HEK293 (cell line): ENCODE results near the gene NFIX.
A peak's percentile ranks its signal among the peaks of the same experiment; 100 is the strongest.

Experiments
- CTCF ChIA-PET: fragments of 350-600 bp; formaldehyde crosslinking; extraction: SDS; loops from one replicate; lab custom pipeline; 2021; ENCODE audit warnings: antibody characterized with exemption; lab: Yijun Ruan, JAX
- POLR2A ChIA-PET: fragments of 300-600 bp; formaldehyde crosslinking; extraction: SDS; loops from one replicate; lab custom pipeline; 2020; ENCODE audit warnings: antibody characterized with exemption, inconsistent platforms; lab: Yijun Ruan, JAX
- H3K27ac ChIP-seq: fragments of 200-500 bp; sonication (Bioruptor generic); 2 replicates; pipeline ENCODE4 v1.5.1; 2014; ENCODE audit warnings: low read depth, low read length, control low read depth, inconsistent platforms; ENCODE audit errors: extremely low read depth
- H3K36me3 ChIP-seq, 2 experiments: fragments of 200-500 bp in 1 of 2; sonication (Bioruptor generic) in 1 of 2; 1 replicate in 1 of 2; 2 replicates in 1 of 2; pipeline ENCODE4 v1.5.1; 2014 to 2017; ENCODE audit warnings: inconsistent platforms in 2 of 2, low read length in 2 of 2; ENCODE audit not compliant: control insufficient read depth in 2 of 2, insufficient read depth in 1 of 2
- H3K4me1 ChIP-seq: fragments of 200-500 bp; sonication (Bioruptor generic); 2 replicates; pipeline ENCODE4 v1.5.1; 2014; ENCODE audit warnings: mild to moderate bottlenecking, low read length, inconsistent platforms; ENCODE audit not compliant: control insufficient read depth, insufficient read depth
- H3K4me3 ChIP-seq: 2 replicates; pipeline ENCODE4 v1.5.1; 2011; ENCODE audit warnings: low read depth, mild to moderate bottlenecking, control low read depth, low read length, moderate library complexity
- H3K9me3 ChIP-seq: fragments of 200-500 bp; sonication (Bioruptor generic); 2 replicates; pipeline ENCODE4 v1.5.1; 2014; ENCODE audit warnings: low read depth, low read length, inconsistent platforms; ENCODE audit not compliant: control insufficient read depth, insufficient read depth
- CTCF ChIP-seq: fragments of 450-650 bp; formaldehyde crosslinking; IDR thresholded peaks from 2 replicates; pipeline ENCODE4 v1.5.1; 2016; ENCODE audit warnings: missing biosample characterization, missing genetic modification characterization
- KLF17 ChIP-seq: fragments of 450-650 bp; formaldehyde crosslinking; IDR thresholded peaks from 2 replicates; pipeline ENCODE4 v1.5.1; 2016; ENCODE audit warnings: missing biosample characterization, missing genetic modification characterization
- PRDM1 ChIP-seq: fragments of 450-650 bp; formaldehyde crosslinking; IDR thresholded peaks from 2 replicates; pipeline ENCODE4; 2016; ENCODE audit warnings: missing biosample characterization, missing genetic modification characterization
- PRDM4 ChIP-seq: fragments of 450-650 bp; formaldehyde crosslinking; IDR thresholded peaks from 2 replicates; pipeline ENCODE4 v1.5.1; 2017; ENCODE audit warnings: missing biosample characterization, missing genetic modification characterization
- ZBTB49 ChIP-seq: fragments of 450-650 bp; formaldehyde crosslinking; IDR thresholded peaks from 2 replicates; pipeline ENCODE4 v1.5.1; 2016; ENCODE audit warnings: missing biosample characterization, missing genetic modification characterization, low read depth
- ZNF2 ChIP-seq: fragments of 450-650 bp; formaldehyde crosslinking; IDR thresholded peaks from 2 replicates; pipeline ENCODE4 v1.5.1; 2016; ENCODE audit warnings: missing biosample characterization, missing genetic modification characterization
- ZNF214 ChIP-seq: fragments of 450-650 bp; formaldehyde crosslinking; IDR thresholded peaks from 2 replicates; pipeline ENCODE4 v1.5.1; 2017; ENCODE audit warnings: missing biosample characterization, mild to moderate bottlenecking, missing genetic modification characterization, borderline replicate concordance
- ZNF274 ChIP-seq, 2 experiments: fragments of 200-500 bp in 1 of 2; fragments of 450-650 bp in 1 of 2; sonication (Bioruptor generic) in 1 of 2; formaldehyde crosslinking in 1 of 2; IDR thresholded peaks; 2 replicates each; pipeline versions ENCODE4 v1.5.1 to v1.6.1; 2014 to 2016; ENCODE audit warnings: borderline replicate concordance in 1 of 2, inconsistent platforms in 1 of 2, low read length in 1 of 2, missing biosample characterization in 1 of 2, missing genetic modification characterization in 1 of 2
- ZNF394 ChIP-seq: fragments of 450-650 bp; formaldehyde crosslinking; IDR thresholded peaks from 2 replicates; pipeline ENCODE4 v1.5.1; 2016; ENCODE audit warnings: missing biosample characterization, missing genetic modification characterization, mild to moderate bottlenecking, moderate library complexity, borderline replicate concordance
- ZNF423 ChIP-seq: fragments of 450-650 bp; formaldehyde crosslinking; IDR thresholded peaks from 2 replicates; pipeline ENCODE4 v1.5.1; 2016; ENCODE audit warnings: missing biosample characterization, missing genetic modification characterization
- ZNF433 ChIP-seq: fragments of 450-650 bp; formaldehyde crosslinking; IDR thresholded peaks from 2 replicates; pipeline ENCODE4 v1.5.1; 2016; ENCODE audit warnings: missing biosample characterization, missing genetic modification characterization, low read depth
- ZNF449 ChIP-seq: fragments of 450-650 bp; formaldehyde crosslinking; IDR thresholded peaks from 2 replicates; pipeline ENCODE4 v1.5.1; 2017; ENCODE audit warnings: missing biosample characterization, mild to moderate bottlenecking, missing genetic modification characterization, moderate library complexity
- ZNF580 ChIP-seq: fragments of 450-650 bp; formaldehyde crosslinking; IDR thresholded peaks from 2 replicates; pipeline ENCODE4 v1.5.1; 2016; ENCODE audit warnings: missing biosample characterization, missing genetic modification characterization
- ZNF658 ChIP-seq: fragments of 450-650 bp; formaldehyde crosslinking; IDR thresholded peaks from 2 replicates; pipeline ENCODE4; 2016; ENCODE audit warnings: missing biosample characterization, missing genetic modification characterization
- ZNF692 ChIP-seq: fragments of 450-650 bp; formaldehyde crosslinking; IDR thresholded peaks from 2 replicates; pipeline ENCODE4 v1.5.1; 2016; ENCODE audit warnings: missing biosample characterization, missing genetic modification characterization
- ZNF707 ChIP-seq: fragments of 450-650 bp; formaldehyde crosslinking; IDR thresholded peaks from 2 replicates; pipeline ENCODE4 v1.5.1; 2016; ENCODE audit warnings: missing biosample characterization, missing genetic modification characterization
- ZNF747 ChIP-seq: fragments of 450-650 bp; formaldehyde crosslinking; IDR thresholded peaks from 2 replicates; pipeline ENCODE4 v1.5.1; 2016; ENCODE audit warnings: missing biosample characterization, missing genetic modification characterization
- ZNF830 ChIP-seq: fragments of 450-650 bp; IDR thresholded peaks from 2 replicates; pipeline ENCODE4 v1.5.0; 2018; ENCODE audit warnings: missing biosample characterization, missing genetic modification characterization, low read depth, mild to moderate bottlenecking, moderate library complexity

The NFIX gene

GRCh38 chr19:13128583-13128982 lies 133.3 kb downstream of the NFIX start (continued):
- no peak for TF ChIP-seq ZNF658 (tag by site-specific recombination)
- TF ChIP-seq ZBTB49, result no peak
- no peak for TF ChIP-seq ZNF433 (tag by site-specific recombination)
- TF ChIP-seq ZNF423, result no peak
- TF ChIP-seq ZNF707 (tag by site-specific recombination), result no peak
- no peak for TF ChIP-seq ZNF2 (tag by site-specific recombination)

- CTCF ChIA-PET, result interaction anchor here (0.7 to 1.3 kb wide), 2 partner anchors 152 to 159 kb away, joined by 3 read pairs; no protein-coding TSS in a partner anchor
Measured at GRCh38 chr19:13129384-13129783, 134.1 kb downstream of the NFIX start.

GRCh38 chr19:13130886-13131490 lies 135.7 kb downstream of the NFIX start:
- H3K36me3 ChIP-seq, result peaks cover 11 to 47% of the 10 kb centered on the region in 2 experiments; a peak in 2 of 3 replicates
- H3K4me3 ChIP-seq, result no peak overlapping the region
- ChIA-PET POLR2A (interaction anchor here (1.0 to 1.6 kb wide), 5 partner anchors 8 to 193 kb away, joined by 3 to 6 read pairs (median 4); no protein-coding TSS in a partner anchor), CTCF (interaction anchor here (0.9 kb wide), 1 partner anchor 63 kb away, joined by 4 read pairs; no protein-coding TSS in a partner anchor)
- no peaks in the 10 kb centered on the region for H3K9me3 ChIP-seq
- TF ChIP-seq ZNF214 (tag by site-specific recombination), result no peak
- 0 out of 2 replicates have a peak, but pooled peaks have one; percentile 16 for TF ChIP-seq ZNF580 (tag by site-specific recombination)
- TF ChIP-seq ZNF830 (tag by site-specific recombination), result no peak
- TF ChIP-seq KLF17 (tag by site-specific recombination), result 0 out of 2 replicates have a peak, but pooled peaks have one; percentile 16
- TF ChIP-seq ZNF692 (tag by site-specific recombination), result peak; percentile 60; the same call in 1 of the 2 replicates
- no peak for TF ChIP-seq ZNF394 (tag by site-specific recombination)
- TF ChIP-seq CTCF (tag by site-specific recombination), result no peak
- TF ChIP-seq ZNF449 (tag by site-specific recombination), result no peak
- H3K4me1 ChIP-seq, result no peaks in the 10 kb centered on the region
- no peak overlapping the region for H3K27ac ChIP-seq

More at GRCh38 chr19:13129384-13129783, 134.1 kb downstream of the NFIX start:
- no peak for TF ChIP-seq ZNF747 (tag by site-specific recombination)
- TF ChIP-seq PRDM1 (tag by site-specific recombination), result no peak
- TF ChIP-seq PRDM4 (tag by site-specific recombination), result no peak
- no peak for TF ChIP-seq ZNF274 (IDR thresholded peaks at IDR 0.05; ENCODE audit: low read length)
- no peak for TF ChIP-seq ZNF274 (tag by site-specific recombination; IDR thresholded peaks at IDR 0.05; ENCODE audit: borderline replicate concordance)
- no peak overlapping the region for H3K4me3 ChIP-seq
- no peak overlapping the region for H3K27ac ChIP-seq
- POLR2A ChIA-PET, result interaction anchor here (0.7 to 1.3 kb wide), 4 partner anchors 11 to 23 kb away, joined by 3 to 4 read pairs (median 4); partner anchors contain the start of gene NACC1
- H3K9me3 ChIP-seq, result no peaks in the 10 kb centered on the region
- H3K4me1 ChIP-seq, result no peaks in the 10 kb centered on the region
- peaks cover 9 to 38% of the 10 kb centered on the region in 2 experiments; a peak in 2 of 3 replicates for H3K36me3 ChIP-seq
